GM21528 (cell line): ENCODE measurements around the gene RFX4.

Source experiments
- ATAC-seq: cut with Tn5 transposase; IDR thresholded peaks from one replicate; pipeline ENCODE4 v1.9.1; 2021; ENCODE audit warnings: mild to moderate bottlenecking, moderate library complexity; ENCODE audit not compliant: unreplicated experiment, low FRiP score

Gene RFX4

DNA sequence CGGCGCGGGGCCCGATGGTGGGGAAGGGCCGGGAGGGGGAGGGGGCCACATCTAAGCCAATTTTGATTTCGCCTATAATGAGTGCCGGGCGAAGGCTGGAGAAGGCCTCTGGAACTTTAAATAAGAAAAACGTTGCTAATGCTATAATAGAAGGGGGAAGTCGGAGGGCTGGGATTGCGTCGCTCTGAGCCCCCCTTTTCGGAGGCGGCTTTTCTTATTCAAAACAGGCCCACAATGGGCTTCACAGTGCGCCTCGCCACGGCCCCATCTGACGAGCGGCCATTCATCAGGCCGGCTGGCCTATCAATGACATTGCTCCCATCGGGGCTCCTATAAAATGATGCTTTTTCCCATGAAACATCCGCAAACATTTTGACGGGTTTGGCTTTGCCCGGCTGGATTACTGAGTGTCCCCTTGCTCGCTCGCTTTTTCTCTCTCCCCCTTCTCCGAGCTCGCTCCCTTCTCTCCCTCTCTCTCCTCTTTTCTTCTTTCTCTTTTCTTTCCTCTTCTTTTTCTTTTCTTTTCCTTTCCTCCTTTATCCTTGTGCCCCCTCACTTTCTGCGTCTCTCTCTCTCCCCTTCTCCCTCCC, at the start of gene RFX4:
RFX4 (plus strand) TSS at position 364 of the 590 bp plus-strand sequence. CDS start 317 bp downstream, outside the sequence.
- ATAC-seq: no peak

- ATAC-seq: no peak
These were observed 41.6 kb upstream of the RFX4 start for GRCh38 chr12:106541201-106541600.

DNA sequence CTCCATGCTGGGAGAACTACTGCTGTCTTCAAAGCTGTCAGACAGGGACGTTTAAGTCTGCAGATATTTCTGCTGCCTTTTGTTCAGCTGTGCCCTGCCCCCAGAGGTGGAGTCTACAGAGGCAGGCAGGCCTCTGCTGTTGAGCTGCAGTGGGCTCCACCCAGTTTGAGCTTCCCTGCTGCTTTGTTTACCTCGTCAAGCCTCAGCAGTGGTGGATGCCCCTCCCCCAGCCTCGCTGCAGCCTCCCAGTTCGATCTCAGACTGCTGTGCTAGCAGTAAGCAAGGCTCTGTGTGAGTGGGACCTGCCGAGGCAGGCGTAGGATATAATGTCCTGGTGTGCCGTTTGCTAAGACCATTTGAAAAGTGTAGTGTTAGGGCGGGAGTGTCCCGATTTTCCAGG, 31.4 kb upstream of the RFX4 start:
- ATAC-seq: no peak

GRCh38 chr12:106552228-106552627, 30.6 kb upstream of the RFX4 start:
- no peak for ATAC-seq

DNA sequence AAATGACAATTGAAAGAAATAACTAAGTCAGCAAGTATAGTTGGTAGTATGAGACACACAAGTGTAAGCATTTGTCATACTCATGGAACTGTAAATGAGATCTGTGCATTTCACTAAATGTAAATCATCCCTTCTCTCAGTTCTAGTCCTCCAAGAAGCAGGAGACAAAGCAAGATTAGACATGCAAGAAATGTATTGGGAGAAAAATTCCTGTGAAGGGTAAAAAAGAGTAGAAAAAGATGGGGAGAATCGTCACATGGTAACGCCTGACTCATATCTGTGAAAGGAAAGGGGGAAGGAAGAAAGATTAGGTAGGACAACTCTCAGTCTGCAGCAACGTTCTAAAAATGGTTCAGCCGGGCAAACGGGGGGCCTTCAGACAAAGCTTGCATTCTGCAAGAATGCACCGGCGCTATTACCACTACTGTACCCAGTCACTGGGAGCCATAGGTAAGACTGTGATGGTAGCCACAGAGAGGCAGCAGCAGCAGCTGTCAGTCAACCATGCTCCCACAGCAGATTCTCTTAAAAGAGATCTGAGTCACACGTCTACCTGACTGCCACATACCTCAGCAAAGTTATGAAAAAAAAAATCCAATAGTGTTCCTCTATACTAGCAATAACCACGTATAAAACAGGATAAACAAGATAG, 18.0 kb upstream of the RFX4 start:
- no peak for ATAC-seq

- no peak for ATAC-seq
These were observed 16.0 kb upstream of the RFX4 start for GRCh38 chr12:106566771-106567170.

- no peak for ATAC-seq
These were observed 9.6 kb upstream of the RFX4 start for GRCh38 chr12:106573239-106573638.

- ATAC-seq: no peak
These were observed 6.0 kb upstream of the RFX4 start for GRCh38 chr12:106576848-106577247.

DNA sequence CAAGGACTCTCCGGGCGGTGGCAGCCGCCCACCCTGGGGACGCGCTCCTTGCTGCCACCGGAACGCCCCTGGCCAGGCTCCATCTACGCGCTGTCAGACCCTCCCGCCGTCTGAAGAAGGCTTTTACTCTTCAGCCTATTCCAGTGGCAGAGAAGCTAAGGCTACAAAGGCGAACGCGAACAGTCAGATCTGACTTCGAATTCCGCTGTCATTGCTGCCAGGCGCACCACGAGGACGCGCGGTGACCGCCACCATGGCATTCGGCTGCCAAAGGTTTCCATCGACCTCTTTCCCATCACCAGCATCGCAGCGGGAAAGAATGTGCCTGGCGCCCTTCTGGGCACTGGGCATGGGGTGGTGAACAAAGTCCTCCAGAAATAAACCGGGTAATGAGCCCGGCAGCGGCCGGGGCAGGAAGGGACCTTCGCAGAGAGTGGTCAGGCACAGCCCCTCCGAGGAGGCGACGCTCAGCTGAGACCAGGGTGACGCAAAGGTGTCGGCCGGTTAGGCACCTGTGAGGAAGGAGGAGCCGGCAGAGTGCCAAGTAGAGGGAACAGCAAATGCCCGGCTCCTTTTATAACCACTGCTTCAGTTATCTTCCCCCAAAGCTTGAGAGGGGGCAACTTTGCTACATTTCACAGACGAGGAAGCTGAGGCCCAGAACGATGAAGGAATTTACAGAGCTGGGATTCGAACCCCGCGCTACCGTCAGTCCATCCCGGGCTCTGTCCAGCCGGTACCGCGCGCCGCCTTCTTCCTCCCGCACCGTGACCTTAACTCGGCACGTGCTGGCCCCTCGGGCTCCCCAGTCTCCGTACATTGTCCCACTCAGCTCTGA, 1.9 kb upstream of the RFX4 start:
- ATAC-seq: no peak

- ATAC-seq: no peak
These were observed 1.1 kb upstream of the RFX4 start for GRCh38 chr12:106581543-106582248.

GRCh38 chr12:106582249-106582591, 584 bp upstream of the RFX4 start:
- no peak for ATAC-seq

- no peak for ATAC-seq
These were observed 669 bp downstream of the RFX4 start for GRCh38 chr12:106583242-106584103.

DNA sequence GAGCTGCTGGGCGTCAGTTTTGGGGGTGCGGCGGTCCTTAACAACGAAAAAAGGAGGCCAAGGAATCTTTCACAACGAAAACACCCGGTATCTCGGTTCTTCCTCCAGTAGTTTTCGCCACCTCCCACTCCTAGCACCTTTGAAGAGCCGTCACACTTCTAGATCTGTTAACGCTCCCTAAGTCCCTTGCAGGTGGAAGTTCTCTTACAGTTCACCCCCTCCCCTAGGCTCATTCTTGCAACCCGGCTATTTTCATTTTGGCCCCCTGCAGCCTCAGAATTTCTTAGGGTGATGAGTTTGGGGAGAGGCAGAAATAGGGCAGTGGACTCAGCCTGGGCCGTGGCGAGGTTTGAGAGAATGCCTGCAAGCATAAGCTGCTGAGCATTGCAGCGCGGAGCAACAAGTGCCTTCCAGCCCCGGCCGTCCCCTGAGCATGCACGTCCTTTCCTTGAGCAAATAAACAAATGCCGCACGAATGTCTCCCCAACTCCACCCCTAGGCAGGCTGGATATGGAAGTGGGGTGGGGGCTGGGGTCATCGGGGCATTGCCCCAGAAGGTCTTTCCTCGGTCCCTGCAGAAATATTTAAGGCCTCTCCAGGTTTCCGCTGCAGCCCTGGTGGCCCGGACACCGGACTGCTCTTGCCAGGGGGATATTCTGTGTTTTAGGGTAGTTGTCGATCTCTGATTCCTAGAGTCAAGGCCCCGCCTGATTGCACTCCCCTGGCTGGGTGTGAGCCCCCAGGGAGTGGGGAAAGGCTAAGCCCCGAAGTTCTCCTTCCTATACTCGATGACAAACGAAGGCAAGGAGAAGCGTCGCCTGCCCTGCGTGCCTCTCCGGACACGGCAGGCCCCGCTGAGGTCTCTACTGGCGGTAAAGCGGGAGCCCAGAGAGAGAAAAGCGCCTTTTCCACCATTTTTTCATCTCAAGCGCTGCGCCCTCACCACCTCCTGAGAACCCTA, 1.6 kb downstream of the RFX4 start:
- no peak for ATAC-seq

DNA sequence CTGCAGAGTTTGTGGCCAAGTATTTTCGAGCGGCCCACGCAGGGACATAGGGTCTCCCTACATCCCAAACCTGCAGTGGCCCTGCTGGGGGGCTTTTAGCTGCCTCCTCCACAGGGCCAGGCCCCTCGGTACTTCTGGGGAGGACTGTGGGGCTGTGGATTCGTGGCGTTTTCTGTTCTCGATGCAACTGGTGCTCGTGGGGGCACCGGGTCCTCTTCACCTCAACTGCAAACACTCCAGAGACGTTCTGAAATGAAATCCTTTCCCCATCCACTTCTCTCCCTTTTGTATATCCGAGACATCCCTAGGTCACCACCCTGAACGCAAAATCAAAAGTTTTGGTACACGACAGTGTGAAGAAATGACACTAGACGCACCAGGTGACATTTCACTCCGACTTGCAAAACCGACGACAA, 2.3 kb downstream of the RFX4 start:
- ATAC-seq: no peak

DNA sequence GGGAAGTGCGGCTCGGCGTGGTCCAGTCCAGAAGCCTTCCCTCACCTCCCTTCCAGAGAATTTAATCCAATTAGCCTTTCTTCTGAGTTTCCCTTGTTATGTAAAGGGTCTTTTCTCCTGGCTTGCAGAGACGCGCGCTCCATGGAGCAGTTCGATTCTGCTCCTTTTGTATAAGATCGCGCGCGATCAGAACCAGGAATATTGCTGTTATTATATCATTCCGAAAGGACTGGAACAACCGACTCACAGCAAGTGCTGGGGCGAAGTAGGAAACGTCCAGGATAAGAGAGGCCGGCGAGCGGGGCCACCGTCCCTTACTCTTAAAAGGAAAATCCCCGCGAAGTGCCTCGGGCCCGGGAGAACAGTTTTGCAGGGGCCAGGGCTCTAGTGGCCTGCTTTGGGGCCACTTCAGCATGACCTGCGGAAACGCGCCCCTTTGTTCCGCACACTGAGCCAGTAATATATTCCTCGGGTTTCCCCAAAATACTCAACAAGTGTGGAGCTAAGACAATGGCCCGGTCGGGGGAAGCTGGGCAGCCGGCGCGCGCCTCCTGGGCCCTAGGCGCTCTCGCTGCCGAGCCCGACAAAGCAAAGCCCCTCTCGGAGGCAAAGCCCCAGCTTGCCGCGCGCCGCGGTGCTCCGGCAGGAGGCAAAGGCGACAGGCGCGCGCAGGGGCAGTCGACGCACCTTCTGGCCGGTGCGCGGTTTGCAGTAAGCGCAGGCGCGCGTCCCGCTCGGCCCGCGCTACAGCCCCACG, 2.9 kb downstream of the RFX4 start:
- no peak for ATAC-seq

- no peak for ATAC-seq
These were observed 3.5 kb downstream of the RFX4 start for GRCh38 chr12:106586278-106586802.

- no peak for ATAC-seq
These were observed 4.2 kb downstream of the RFX4 start for GRCh38 chr12:106586803-106587684.
